ENCODE data around the gene CAPN14.

GRCh38 chr2:31234683-31235503 lies 17.6 kb upstream of the CAPN14 start:
- TF ChIP-seq TAF1 (IDR thresholded peaks at IDR 0.05; ENCODE audit: low read depth) (no peak), EP300 (IDR thresholded peaks at IDR 0.05; ENCODE audit: borderline replicate concordance) (no peak), CEBPB (IDR thresholded peaks at IDR 0.05) (no peak), FOXM1 (IDR thresholded peaks at IDR 0.05; ENCODE audit: borderline replicate concordance, low read depth) (no peak), TEAD4 (IDR thresholded peaks at IDR 0.05) (no peak), RAD21 (IDR thresholded peaks at IDR 0.05; ENCODE audit: low read depth) (no peak), ZBTB7A (IDR thresholded peaks at IDR 0.05; ENCODE audit: low read depth) (no peak)

All from Ishikawa (cell line).